GOT3 (cell line): ENCODE data around the gene ADCK1.
"Not testable (repeated sequence)": the region's sequence is repeated elsewhere in the genome, so short reads cannot be mapped to it uniquely, and the experiment has no call there.

Experiments used
- DNase-seq: peaks from one replicate; lab custom pipeline; 2025; ENCODE audit warnings: mixed read lengths; lab: John Stamatoyannopoulos, UW

The ADCK1 gene, protein sequence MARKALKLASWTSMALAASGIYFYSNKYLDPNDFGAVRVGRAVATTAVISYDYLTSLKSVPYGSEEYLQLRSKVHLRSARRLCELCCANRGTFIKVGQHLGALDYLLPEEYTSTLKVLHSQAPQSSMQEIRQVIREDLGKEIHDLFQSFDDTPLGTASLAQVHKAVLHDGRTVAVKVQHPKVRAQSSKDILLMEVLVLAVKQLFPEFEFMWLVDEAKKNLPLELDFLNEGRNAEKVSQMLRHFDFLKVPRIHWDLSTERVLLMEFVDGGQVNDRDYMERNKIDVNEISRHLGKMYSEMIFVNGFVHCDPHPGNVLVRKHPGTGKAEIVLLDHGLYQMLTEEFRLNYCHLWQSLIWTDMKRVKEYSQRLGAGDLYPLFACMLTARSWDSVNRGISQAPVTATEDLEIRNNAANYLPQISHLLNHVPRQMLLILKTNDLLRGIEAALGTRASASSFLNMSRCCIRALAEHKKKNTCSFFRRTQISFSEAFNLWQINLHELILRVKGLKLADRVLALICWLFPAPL

DNA sequence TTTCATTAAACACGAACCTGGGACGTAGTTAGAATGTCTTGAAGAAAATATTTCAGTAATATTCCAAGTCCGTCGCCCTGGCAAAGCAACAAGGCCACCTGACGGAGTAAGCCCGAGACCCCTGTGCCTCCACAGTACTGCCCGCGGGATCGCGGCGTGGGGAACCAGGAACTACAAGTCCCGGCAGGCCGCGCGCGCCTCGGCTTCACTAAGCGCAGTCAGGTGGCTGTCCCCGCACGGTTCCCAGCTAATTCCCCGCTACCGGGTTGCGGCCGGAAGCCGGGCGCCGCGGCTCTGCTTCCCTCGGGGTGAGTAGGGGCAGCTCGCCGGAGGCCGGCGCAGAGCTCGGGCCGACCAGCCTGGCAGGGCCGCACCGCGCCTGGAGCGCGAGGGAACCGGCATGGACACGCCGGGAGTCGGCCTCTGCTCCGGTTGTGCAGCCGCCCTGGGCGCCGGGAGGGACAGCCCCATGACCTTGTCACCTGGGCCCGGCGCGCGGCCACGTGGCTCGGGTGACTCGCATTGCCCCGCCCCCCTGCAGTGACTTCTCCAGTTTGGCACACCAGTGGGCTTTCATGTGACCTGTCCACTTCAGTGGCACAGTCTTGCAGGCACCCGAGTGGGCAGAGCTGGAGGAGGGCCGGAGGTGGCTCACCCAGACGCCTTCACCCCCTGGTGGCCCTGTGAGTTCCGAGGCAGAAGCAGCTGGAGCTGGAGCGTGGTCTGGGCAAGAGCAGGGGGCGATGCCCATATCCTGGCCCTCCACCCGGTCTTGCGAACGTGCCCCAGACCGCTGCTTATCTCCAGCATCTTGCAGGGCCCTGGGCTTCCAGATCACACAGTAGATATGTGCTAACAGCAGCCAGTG lies at the start of gene ADCK1:
TSS of gene ADCK1 (plus strand) at position 247 of the 868 bp plus-strand sequence. CDS start 18,870 bp downstream, outside the sequence.
- peak; percentile 31 for DNase-seq

DNA sequence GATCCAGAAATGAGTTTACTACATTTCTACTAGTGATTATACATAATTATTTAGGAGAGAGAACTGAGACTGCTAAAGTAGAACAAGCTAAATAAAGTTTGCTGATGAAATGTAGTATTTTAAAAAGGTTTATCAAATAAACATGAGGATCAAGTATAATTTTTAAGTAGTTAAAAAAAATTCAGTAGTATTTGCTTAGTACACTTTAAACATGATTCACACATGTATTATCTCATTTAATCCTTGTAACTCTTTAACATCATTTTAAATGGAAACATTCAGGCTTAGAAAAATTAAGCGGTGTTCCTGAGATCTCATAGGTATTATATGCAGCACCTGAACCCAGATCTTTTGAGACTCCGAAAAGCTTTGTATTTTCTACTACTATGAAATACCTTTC lies 47.6 kb upstream of the ADCK1 start:
- no peak for DNase-seq

DNA sequence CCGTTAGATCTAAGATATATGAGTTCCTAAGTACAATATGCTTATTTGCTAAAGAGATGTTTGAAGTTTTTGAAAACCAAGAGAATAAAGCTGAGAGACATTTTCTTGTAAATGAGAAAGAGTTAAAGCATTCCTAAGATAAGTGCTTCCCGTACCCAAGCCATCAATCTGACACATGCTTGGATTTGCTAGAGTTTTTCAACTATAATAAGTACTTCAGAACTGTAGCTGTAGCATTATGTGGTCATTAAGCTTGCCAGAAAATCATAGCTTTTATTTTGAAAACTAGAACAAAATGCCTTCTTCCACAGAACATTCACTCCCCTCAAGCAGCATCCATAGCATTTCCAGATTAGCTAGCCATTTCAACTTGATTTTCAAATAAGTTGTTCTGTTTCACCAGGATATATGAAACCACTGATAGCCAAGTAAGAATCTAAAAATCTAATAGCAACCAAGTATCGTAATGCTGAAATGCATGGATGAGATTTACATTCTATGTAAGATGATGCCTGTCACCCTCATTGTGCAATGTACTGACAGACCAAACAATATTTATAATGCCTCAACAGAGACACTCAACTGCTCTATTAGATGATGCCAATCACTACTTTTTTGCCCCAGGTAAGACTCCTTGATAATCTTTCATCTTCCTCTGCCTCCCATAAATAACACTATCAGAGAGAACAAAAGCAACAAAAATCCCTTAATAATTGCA lies 47.0 kb upstream of the ADCK1 start:
- no peak for DNase-seq

DNA sequence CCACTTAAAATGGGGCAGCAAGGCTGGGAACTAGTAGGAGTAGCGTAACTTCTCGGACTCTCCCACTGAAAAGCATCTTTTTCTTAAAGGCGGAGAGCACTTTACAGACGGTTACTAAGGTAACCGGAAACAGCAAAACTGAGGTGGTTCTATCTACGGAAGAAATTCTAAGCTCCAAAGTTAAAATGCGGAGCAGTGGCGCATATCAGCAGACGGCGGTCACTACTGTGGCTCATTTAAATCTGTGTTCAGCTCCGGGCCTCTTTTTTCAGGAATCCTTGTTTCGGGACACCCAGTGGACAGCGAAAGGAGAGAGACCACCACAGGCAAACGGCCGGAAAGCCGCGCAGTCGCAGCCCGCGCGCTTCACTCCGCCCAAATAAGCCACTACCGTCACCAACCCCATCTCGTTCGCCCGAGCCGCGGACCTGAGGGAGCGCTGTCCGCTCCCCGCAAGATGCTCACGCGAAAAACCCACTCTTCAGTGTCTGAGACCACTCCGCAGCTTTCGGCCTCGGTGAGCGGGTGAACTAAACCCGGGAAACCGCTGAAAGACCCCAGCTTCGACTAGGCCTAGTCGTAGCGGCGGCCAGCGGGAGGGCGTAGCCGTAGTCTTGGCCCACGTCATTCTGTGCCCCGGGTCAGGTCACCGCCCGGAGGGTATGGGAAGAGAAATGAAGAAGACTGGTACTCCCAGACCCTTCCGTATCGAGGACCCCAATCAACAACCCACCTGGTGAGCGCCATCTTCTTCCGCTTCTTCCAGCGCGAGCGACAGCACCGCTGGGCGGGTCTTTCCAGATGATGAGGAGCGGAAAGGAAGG lies 39.3 kb upstream of the ADCK1 start, which contains the start of gene SNW1:
TSS of gene SNW1 (minus strand) at position 776 of the 824 bp plus-strand sequence. CDS start at position 747, 29 bp downstream.
- DNase-seq = no peak

DNA sequence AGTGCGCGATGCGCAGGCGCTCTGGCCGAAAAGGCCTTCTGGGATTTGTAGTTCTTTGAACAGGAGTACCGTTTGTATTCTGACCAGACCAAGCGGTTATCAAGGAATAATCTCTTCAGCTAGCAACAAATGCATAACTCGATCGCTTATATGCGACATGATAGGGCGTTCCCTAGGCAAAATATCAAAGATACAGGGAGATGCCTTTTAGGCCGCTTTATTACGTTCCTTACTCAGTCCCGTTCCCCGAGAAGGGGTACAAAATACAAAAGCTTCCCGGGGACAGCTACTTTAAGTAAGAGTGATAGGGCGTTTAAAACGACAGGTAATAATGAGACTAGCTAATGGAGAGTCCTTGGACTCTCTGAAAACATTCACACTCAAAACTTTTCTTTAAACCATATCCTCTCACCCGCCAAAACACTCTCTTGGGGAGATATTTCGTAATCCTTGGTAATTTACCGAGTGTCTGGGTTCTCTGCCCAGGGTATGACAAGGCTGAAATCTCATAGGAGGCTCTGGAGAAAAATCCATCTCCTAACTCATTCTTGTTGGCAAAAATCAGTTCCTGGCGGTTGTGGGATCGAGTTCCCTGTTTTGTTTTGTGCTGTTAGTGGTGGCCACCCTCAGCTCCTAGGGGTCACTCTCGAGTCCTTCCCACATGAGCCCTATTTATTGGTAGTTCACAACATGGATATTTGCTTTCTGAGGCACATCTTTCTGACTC lies 38.5 kb upstream of the ADCK1 start:
- DNase-seq = peak; percentile 55

DNA sequence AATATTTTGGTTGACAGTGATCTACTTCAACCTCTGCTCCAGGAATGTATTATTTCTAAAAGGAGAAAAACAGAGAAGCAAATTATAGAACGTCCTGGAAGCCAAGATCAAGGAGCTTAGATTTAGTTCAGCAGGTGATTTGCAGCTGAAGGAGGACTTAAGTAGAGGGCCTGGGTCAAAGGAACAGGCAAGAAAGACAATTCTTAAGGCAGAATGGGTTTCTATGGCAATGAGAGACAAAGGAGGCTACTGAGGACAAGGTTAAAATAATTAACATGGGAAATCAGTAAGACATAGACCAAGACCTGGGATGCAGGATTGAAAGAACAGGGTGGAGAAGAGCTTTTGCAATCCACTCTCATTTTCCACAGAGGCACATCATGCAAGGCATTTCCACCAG lies 36.6 kb upstream of the ADCK1 start:
- DNase-seq = no peak

DNA sequence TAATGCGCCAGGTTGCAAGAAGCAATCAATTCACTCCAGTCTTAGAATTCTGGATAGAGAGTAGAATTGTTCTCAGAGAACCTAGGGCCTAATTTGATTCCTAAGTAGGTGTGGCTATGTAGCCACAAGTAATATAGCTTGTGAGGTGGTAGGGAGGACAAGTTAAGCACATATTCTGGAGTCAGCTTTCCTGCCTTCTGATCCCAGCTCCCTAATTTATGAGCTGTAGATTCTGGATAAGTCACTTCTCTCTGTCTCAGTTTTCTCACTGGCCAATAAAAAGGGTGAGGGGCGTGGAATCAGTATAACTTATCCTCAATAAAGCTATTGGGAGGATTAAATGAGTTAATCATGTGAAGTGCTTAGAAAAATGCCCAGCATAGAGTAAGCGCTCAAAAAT lies 35.9 kb upstream of the ADCK1 start:
- no peak for DNase-seq

DNA sequence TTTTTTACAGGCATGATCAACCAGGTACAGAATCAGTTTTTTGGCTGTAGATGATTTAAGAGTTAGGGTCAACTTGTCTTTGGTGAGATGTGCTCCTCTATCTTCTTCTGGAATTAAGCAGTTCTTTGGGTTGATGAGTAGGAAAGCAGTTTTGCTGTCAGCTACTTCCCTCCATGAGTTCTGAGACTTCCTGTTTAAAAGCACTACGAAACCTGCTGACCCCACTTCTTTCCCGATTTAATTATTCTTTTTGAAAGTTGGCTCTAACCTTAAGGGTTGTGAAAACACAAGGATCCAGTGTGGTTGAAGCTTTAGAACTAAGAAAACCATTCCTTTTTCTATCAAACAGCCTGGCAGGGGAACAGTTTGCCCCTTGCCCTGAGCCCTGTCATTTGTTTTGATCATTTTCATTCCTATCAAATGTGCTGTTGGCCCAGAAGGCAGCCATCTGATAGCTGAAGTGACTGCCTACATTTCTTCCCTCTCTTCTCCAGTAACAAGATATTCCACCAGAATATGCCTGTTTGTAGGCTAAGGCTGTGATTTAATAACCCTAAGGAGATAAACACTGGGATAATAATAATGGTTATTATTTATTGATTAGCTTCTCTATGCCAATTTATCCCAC lies 31.4 kb upstream of the ADCK1 start:
- not testable (repeated sequence) for DNase-seq

DNA sequence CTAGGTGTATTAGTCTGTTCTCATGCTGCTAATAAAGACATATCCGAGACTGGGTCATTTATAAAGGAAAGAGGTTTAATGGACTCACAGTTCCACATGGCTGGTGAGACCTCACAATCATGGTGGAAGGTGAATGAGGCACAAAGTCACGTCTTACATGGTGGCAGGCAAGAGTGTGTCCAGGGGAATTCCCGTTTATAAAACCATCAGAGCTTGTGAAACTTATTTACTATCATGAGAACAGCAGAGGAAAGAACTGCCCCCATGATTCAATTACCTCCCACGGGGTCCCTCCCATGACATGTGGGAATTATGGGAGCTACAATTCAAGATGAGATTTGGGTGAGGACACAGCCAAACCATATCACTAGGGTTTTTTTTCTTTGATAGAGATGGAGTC lies 25.9 kb upstream of the ADCK1 start:
- not testable (repeated sequence) for DNase-seq

DNA sequence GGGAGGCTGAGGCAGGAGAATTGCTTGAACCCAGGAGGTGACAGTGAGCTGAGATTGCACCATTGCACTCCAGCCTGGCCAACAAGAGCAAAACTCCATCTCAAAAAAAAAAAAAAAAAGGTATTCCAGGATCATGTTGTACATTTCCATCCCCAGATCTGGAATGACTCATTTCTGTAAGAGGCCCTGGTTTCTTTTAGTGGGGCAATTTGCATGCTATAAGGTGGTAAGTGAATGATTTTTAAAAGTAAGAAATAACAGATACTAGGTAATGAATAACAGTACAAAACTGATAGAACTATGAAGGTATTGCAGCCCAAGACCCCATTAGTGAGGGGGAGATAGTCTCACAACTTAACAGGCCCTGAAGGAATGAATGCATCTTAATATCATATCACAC lies 17.7 kb upstream of the ADCK1 start:
- no peak for DNase-seq

DNA sequence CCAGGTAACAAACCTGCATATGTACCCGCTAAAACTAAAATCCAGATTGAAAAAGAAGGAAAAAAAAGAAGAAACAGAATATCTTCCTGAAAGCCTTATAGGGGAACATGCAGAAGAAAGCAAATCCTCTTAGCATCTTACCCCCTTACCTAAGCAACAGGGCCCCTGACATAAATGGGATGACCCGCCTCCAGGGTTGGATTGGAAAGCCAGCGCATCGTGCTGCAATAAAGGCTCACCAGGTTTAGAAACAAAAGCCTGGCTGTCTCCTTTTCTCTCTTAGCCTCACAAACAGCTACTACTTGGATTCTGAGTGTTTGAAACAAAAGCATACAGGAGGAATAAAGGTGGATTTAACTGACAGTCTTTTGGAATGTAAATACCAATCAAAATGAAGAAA lies 13.8 kb upstream of the ADCK1 start:
- no peak for DNase-seq

DNA sequence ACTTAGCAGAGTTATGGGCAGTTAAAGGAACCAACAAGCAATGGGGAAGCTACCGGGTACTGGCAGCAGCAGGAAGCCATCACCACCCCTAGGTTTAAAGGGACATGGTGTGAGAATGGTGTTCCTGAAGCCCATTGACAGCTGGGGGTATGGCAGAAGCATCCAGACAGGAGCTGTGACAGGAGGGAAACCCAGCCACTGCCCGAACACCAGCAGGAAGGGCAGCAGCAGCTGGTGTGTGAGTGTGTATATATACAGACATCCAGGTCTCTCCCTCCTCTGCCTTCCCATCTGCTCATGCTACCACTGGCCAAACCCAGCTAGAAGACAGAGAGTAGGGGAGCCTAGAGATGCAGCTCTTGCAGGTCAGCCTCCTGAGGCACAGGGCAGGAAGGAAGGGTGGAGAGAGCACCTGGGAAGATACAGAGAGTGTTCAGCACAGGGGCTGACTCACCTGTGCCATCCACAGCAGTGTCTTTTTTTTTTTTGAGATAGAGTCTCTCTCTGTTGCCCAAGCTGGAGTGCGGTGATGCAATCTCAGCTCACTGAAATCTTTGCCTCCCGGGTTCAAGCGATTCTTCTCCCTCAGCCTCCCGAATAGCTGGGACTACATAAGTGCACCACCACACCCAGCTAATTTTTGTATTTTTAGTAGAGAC lies 9.2 kb upstream of the ADCK1 start:
- DNase-seq = no peak

DNA sequence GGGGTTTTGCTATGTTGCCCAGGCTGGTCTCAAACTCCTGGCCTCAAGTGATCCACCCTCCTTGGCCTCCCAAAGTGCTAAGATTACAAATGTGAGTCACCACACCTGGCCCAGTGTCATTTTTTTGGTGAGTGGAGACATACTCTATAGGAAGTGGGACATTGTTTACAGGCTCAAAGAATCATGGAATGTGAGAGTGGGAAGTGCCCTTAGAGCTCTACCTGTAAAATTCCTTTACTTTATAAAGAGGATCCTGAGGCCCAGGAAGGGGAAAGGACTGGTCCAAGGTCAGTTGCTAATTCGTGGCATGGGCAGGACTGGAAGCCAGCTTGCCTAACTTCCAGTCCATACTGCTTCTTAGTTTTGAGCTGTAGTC lies 8.7 kb upstream of the ADCK1 start:
- no peak for DNase-seq

DNA sequence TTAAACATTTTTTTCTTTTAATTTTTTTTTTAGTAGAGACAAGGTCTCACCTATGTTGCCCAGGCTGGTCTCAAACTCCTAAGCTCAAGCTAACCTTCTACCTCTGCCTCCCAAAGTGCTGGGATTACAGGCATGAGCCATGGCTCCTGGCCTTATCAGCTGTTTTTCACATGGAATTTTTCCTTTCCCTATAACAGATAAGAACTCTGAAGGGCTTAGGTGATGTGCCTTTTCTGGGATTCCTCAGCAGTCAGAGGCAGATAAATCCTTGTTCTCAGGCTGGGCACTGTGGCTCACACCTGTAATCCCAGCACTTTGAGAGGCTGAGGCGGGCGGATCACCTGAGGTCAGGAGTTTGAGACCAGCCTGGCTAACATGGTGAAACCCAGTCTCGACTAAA lies 6.7 kb upstream of the ADCK1 start:
- not testable (repeated sequence) for DNase-seq

DNA sequence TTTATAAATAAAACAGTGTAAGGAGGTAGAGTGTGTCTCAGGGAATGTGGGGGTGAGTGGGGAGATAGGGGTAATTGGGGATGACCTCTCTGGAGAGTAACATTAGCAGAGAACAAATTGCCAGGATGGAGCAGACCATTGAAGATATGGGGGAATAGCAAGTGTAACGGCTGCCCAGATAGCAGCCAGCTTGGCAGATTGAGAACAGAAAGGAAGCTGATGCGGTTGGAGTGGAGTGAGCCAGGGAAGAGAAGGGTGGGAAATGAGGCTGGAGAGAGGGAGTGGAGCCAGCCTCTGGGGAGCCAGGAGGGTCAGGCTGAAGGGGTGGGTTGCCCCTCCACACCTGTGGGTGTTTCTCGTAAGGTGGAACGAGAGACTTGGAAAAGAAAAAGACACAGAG lies 5.6 kb upstream of the ADCK1 start:
- no peak for DNase-seq

DNA sequence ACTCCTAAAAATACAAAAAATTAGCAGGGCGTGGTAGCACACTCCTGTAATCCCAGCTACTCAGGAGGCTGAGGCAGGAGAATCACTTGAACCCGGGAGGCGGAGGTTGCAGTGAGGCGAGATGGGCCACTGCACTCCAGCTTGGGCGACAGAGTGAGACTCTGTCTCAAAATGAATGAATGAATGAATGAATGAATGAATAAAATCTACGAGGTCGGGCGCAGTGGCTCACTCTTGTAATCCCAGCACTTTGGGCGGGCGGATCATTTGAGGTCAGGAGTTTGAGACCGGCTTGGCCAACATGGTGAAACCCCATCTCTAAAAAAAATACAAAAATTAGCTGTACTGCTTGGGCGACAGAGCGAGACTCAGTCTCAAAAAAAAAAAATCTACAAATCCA lies 453 bp upstream of the ADCK1 start:
- DNase-seq = not testable (repeated sequence)

DNA sequence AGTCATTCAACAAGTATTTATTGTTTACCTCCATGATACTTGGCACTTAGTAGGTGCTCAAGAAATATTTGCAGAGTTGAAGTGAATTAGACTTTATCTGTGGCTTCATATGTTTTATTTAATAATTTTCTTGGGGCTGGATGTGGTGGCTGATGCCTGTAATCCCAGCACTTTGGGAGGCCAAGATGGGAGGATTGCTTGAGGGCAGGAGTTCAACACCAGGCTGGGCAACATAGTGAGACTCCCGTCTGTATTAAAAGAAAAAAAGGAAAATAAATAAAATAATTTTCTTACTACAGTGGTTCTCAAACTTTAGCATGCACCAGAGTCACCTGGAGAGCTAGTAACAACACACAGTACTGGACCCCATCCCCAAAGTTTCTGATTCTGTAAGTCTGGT lies 905 bp downstream of the ADCK1 start:
- DNase-seq = no peak

DNA sequence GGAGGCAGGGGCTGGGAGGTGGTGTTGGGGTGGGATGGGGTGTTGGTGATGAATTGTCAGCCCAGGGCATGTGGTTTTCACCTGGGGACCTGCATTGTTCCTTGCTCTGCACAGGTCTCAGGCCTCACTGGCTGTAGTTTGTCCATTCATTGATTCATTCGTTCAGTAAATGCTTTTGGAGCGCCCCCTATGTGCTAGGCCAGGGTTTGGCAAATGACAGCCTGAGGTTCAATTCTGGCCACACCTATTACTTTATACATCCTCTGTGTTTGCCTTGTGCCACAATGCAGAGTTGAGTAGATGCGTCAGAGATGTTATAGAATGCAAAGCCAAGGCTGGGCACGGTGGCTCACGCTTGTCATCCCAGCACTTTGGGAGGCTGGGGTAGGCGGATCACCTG lies 4.7 kb downstream of the ADCK1 start:
- DNase-seq = no peak

DNA sequence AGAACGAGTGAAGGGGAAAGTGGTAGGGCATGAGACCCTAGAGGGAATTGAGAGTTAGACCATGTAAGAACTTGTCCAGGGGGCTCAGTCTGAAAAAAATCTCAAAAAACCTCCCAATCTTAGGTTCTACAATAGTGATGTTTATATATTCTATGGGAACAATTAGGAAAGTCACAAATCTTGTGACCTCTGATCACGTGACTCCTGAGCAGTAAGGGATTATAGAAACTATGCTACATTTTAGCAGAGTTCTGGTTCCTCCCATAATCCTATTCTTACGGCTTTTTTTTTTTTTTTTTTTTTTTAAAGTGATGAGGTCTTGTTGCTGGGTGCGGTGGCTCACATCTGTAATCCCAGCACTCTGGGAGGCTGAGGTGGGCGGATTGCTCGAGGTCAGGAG lies 5.8 kb downstream of the ADCK1 start:
- DNase-seq = no peak

DNA sequence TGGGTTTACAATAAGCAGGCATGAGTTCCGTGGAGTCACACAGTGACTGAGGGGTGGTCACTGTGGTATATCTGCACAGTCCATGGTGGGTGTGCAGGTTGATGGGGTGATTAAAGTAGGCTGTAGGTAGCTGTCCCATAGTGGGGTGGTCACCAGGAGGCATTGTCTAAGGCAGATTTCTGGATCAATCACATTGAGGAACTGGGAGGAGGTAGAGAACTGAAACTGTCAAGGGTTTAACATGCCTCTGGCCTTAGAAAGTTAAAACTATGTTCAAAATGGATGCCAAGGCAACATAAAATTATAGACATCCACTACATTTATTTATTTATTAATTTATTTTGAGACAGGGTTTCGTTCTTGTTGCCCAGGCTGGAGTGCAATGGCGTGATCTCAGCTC lies 8.3 kb downstream of the ADCK1 start:
- DNase-seq = no peak
